Epithelial cell of proximal tubule (primary cell): Measurements from ENCODE around the gene UBXN11. TPM values are rescaled to one million over a fixed set of nuclear protein-coding genes. Genes with fewer than 3 reads are reported as not detected.

Experiments used
- DNase-seq: peaks from one replicate; pipeline ENCODE4 v3.0.0-alpha.2; 2011; ENCODE audit warnings: low read depth
- H3K4me3 ChIP-seq: 2 replicates; pipeline ENCODE4 v1.5.1; 2011; ENCODE audit warnings: low read depth, mild to moderate bottlenecking, low read length
- CTCF ChIP-seq: conservative IDR thresholded peaks from 2 replicates; pipeline ENCODE4 v1.5.1; 2012; ENCODE audit warnings: low read depth, mild to moderate bottlenecking, low read length
- total RNA-seq: library from RNA; depleted of rRNA; stranded (reverse); fragments of >200 nt; gene quantifications from 2 replicates; pipeline ENCODE4 v1.2.3, GENCODE V29; 2015

UBXN11 gene
- total RNA-seq, 1 donor from 2014 or later = 3.8 TPM

GRCh38 chr1:26274801-26275425 is 31.5 kb downstream of the UBXN11 start:
- H3K4me3 ChIP-seq = no peak overlapping the region
- TF ChIP-seq CTCF = no peak
- DNase-seq = no peak

DNA sequence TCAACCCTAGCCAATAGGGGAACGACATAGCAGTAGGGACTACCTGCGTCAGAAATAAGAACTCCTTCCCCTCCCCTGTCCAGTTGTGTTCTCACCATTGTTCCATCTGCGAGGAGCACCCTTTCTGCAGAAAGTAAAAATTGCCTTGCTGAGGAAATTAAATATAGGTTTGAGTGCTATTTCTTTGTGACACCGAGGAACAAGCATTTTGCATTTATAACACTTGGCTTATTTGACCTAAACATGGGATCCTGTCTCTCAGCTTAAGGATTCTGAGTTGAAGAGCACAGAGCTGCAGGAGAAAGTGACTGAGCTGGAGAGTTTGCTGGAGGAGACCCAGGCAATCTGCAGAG is 37.3 kb downstream of the UBXN11 start:
- no peak for TF ChIP-seq CTCF
- no peak for DNase-seq
- H3K4me3 ChIP-seq = no peak overlapping the region

- DNase-seq = no peak
- TF ChIP-seq CTCF = no peak
- no peak overlapping the region for H3K4me3 ChIP-seq
These were observed 37.9 kb downstream of the UBXN11 start for GRCh38 chr1:26268290-26269197.

GRCh38 chr1:26265405-26265804 is 41.0 kb downstream of the UBXN11 start:
- no peak overlapping the region for H3K4me3 ChIP-seq
- TF ChIP-seq CTCF = no peak
- DNase-seq = no peak

DNA sequence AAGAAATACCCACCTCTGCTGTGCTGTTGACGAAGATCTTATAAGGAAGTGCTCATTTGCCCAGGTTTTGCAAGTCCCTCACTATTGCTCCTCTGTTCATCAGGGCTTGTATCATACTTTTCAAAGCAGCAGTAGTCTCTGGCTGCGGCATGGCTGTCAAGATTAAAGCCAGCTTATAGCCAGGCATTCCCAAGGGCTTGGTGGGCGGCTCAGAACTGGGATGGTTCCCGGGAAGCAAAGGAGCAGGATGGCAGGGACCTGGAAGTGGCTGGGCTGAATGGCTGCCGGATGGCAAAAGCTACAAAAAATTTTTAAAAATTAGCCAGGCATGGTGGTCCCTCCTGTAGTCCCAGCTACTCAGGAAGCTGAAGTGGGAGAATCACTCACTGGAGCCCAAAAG is 43.2 kb downstream of the UBXN11 start:
- DNase-seq = no peak
- no peak for TF ChIP-seq CTCF
- H3K4me3 ChIP-seq = no peak overlapping the region

GRCh38 chr1:26259578-26259977 is 46.9 kb downstream of the UBXN11 start:
- no peak overlapping the region for H3K4me3 ChIP-seq
- TF ChIP-seq CTCF = no peak
- DNase-seq = no peak

DNA sequence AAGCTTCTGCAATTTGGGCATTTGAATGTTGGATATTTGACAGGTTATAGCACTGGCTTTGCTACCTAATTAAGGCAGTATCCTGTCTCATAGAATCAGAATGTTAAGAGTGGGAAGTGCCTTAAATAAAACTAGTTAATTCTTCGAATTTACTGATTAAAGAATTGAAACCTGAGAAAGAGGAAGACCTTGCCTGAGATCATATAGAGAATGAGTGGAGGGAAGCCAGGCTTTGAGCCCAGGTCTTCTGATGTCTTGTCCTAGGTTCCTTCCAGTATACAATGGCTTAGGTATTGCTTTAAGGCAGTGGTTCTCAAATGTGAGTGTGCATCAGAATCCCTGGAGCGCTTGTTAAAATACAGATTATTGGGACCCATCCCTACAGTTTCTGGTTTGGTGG is 47.4 kb downstream of the UBXN11 start:
- no peak overlapping the region for H3K4me3 ChIP-seq
- DNase-seq = no peak
- TF ChIP-seq CTCF = no peak
